HG03378 (cell line): ENCODE data around the gene FGF1.
A peak's percentile ranks its signal among the peaks of the same experiment; 100 is the strongest.
"Not testable (repeated sequence)": the region's sequence is repeated elsewhere in the genome, so short reads cannot be mapped to it uniquely, and the experiment has no call there.

Experiments used
- ATAC-seq: cut with Tn5 transposase; IDR thresholded peaks from one replicate; pipeline ENCODE4 v1.9.1; 2021; ENCODE audit warnings: mild to moderate bottlenecking, moderate library complexity; ENCODE audit not compliant: unreplicated experiment

Gene FGF1

DNA sequence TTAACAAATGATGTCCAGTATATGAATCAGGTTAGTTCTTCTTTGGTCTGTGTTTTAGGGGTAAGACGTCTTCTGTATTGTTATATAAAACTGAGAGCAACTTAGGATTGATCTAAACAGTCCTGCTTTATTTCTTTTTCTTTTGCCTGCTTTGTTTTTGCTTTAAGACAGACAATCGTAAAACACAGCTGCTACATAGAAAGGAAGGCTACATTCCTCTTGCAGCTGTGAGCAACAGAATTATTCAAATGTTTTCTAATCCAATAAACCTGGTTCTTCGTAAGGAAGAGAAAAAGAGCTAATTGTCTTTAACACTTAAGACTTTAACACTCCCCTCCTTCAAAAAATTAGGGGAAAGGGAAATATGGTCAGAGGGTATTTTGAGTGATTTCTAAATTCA lies 14.6 kb downstream of the FGF1 start:
- no peak for ATAC-seq

DNA sequence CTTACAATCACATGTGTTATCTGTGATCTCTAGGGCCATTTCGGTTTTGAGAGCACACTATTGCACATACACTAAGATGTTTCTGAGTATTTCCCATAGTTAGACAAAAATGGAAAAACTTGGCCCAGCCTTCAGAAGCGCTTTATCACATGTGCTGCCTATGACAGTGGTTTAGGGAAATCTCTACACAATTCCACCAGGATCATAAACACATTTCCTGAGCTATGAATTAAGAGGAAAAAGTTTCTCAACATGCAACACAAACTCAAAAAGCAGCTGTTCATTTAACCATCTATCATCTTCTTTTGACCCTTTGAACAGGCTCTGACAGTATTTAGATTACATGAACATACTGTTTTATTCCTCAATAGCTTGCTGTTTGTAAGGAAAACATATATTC lies 15.1 kb downstream of the FGF1 start:
- ATAC-seq, result no peak

GRCh38 chr5:142669477-142669876 lies 16.4 kb downstream of the FGF1 start:
- no peak for ATAC-seq

GRCh38 chr5:142668336-142668735 lies 17.6 kb downstream of the FGF1 start:
- ATAC-seq, result no peak

DNA sequence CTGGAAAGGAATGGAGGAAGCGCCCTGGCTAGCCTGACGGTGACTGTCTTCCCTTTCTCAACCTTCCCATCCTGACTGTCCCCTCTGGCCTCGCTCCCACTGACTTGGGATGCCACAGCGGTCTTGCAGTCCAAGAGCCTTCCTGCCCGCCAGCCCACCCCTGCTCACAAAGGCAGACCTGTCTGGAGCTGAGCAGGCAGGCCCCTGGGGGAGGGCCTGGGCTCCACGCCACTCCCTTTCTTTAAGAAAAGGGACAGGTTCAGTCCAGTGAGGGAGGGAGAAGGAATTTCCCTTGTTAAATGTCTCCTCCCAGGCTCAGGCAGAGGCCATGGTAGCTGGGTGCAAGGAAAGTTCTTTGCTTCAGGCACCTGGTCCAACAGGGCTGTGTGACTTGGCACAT lies 18.1 kb downstream of the FGF1 start:
- no peak for ATAC-seq

DNA sequence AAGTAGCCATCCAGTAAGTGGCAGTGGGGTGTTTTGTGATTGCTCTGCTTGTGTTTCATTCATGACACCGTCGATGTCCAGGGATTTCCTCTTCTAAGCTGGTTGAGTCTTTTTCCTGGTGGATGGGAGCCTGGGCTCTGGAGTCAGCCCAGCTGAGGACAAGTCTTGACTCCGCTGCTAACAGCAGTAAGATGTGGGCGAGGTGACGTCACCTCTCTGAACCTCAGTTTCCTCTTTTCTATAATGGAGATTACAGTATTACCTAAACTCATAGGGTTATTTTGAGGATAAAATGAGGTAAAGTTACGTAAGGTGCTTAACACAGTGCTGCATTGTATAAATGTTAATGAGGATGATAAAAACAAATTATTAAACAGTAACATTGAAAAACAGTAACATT lies 21.3 kb downstream of the FGF1 start:
- ATAC-seq, result no peak

GRCh38 chr5:142664067-142664466 lies 21.8 kb downstream of the FGF1 start:
- no peak for ATAC-seq

DNA sequence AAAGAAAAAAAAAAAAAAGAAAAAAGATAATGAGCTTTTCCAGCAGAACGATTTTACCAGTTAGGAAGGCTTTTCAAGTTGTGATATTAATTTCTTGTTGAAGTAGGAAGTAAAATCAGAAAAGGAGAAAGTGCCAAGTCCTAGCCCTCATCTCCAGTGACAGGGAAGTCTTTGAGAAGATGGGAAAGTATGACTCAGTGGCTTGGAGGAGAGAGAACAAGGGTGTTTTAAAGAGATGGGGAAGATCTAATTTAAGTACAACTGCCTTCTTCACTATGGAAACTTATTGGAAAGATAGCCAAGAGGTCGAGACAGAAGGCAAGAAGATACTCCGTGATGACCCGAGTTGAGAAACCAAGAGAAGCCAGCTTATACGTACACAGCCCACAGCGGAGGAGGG lies 22.6 kb downstream of the FGF1 start:
- no peak for ATAC-seq

DNA sequence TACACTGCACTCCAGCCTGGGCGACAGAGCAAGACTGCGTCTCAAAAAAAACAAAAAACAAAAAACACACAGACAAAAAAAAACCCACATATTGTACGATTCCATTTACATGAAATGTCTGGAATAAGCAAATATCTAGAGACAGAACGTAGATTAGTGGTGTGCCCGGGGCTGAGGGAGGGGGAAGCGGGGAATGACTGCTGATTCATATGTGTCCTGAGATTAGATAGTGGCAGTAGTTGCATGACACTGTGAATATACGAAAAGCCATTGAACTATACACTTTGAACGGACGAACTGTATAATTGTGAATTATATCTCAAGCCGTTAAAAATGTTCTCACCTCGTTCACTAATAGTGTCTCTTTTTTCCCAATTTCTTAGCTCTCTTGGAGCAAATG lies 23.9 kb downstream of the FGF1 start:
- ATAC-seq, result no peak

- ATAC-seq, result no peak
Observed at GRCh38 chr5:142661143-142661542, 24.7 kb downstream of the FGF1 start.

DNA sequence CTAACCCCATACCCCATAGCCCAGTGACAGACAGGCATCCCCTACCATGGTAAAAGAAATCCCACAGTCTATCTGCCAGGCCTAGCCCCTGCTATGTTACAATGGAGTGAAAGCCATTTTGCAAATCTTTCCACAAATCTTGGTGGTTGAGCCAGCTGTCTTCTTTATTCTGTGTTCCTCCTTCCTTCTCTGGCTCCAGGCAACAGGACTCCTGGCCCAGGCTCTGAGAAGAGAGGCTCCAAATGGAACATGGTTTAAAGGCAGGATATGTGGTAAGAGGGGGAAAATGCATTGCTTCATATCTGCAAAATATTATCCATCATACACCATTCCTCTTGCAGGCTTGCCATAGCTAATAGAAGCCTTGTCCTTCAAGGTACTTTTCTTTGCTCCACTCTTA lies 25.2 kb downstream of the FGF1 start:
- ATAC-seq, result no peak

DNA sequence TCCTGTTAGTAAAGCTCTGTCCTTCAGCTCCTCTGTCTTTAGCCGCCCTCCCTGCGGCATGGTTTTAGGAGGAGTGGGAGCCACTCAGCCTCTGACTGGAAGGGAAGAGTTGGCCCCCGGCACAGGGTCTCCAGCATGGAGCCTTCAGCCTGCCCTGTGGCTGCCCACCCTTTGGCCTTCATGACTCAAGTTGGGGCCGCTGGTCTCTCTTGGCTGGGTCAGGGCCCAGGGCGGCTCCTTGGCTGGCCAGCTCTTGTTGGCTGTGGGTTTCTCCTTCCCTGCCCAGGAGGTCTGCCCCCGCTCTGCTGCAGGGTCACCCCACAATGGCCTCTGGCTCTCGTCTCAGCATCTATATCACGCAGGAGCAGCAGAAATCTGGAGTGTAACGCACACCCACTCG lies 25.7 kb downstream of the FGF1 start:
- no peak for ATAC-seq

DNA sequence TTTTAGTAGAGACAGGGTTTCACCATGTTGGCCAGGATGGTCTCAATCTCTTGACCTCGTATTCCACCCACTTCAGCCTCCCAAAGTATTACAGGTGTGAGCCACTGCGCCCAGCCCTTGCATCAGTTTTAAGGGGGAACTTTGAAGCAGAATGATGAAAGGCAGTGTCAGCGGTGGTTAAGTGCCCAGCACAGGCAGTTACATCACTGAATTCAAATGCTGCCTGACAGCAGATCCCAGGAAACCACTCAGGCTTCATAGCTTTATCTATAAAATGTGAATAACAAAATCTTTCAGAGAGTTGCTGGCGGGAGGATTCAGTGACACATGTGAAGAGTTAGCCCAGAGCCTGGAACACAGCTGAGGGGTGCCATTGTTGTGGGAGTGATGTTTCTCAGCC lies 26.5 kb downstream of the FGF1 start:
- no peak for ATAC-seq

GRCh38 chr5:142658278-142658677 lies 27.6 kb downstream of the FGF1 start:
- ATAC-seq, result no peak

DNA sequence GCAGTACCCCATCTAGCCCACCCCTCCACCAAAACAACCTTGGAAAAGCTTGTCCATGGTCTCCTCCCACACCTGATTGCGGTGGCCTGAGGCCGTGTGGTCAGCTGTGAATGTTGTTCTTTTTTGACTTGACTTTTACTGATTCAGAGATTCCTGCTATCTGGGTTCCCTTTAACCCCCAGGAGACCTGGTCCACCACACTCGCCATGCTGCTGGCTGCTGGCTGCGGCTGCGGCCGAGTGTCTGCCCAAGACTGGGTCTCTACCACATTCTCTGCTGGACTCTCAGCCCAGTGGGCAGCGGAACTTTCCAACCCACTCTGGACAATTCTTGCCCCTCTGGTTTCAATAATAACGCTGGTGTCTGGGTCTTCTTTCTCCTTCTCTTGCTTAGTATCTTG lies 28.4 kb downstream of the FGF1 start:
- no peak for ATAC-seq

GRCh38 chr5:142655339-142656267 lies 30.3 kb downstream of the FGF1 start:
- peak; percentile 53 for ATAC-seq

DNA sequence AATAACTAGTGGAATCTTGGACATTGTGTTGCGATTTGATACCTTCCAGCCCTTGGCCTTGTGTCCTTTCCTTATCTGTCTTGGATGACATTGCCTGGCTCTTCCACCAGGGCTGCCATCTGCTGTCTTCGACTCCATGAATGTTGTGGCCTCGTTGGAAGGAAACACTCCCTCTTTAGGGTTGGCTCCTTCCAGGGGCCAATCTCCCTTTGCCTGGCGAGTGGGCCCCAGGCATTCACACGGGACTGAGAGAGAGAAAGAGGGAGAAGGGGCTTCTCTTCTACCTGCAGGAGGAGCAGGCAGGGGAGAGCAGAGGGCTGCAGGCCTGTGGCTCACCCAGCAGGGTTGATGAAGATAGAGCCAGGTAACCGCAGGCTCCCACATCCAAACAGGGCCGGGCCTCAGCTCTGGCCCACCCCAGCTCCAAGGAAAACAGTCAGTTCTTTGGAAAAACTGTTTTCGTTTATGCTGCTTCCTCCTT lies 31.3 kb downstream of the FGF1 start:
- ATAC-seq, result no peak

DNA sequence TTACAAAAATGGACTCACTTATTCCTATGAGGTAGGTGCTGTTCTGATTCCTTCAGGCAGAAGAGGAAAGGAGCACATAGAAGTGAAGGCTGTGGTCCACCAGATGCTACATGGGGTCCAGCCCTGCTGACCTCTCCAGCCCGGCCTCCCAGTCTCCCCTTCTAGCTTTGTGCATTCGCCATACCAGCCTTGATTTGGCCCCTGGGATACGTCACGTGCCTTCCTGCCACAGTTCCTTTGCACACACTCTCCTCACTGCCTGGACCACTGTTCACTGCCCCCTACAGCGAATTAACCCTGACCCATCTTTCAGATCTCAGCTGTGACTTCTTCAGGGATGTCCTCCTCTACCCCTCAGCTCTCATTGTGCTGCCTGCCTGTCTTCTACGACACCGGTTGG lies 32.6 kb downstream of the FGF1 start:
- no peak for ATAC-seq

- ATAC-seq, result no peak
Observed at GRCh38 chr5:142652563-142652962, 33.3 kb downstream of the FGF1 start.

DNA sequence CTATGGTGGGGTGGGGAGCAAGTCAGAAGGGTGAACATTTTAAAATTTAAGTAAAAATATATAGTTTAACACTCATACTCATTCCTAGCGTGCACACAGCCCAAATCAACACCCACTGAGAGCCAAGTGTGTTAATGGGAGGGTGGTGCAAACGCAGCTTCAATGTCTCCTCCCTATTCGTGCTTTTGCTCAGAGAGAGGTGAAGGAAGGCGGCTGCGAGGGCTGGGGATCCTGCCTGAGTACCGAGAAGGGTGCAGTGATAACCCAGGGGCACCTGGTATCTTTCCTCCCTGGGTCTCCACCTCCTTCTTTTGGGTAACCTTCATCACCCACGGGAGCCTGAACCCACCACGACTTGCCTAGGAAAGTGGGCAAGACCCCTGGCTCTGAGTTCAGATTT lies 35.0 kb downstream of the FGF1 start:
- ATAC-seq, result no peak

DNA sequence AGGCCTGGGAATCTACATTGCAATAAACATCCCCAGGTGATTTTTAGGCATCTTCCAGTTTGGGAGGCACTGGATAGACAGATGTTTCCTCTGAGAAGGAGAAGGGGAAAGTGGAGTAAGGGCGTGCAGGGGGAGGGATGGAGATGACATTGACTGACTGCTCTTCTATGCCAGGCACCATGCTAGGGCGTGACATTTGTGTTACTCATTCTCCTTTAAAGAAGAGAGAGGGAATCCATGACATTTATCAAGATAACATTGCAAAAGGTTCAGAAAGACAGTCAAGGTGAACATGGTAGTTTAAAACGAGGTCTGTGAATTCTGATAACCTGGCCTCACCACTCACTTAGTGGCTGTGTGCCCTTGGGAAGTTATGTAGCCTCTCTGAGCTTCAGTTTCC lies 35.8 kb downstream of the FGF1 start:
- no peak for ATAC-seq

GRCh38 chr5:142648108-142648507 lies 37.8 kb downstream of the FGF1 start:
- ATAC-seq, result not testable (repeated sequence)

DNA sequence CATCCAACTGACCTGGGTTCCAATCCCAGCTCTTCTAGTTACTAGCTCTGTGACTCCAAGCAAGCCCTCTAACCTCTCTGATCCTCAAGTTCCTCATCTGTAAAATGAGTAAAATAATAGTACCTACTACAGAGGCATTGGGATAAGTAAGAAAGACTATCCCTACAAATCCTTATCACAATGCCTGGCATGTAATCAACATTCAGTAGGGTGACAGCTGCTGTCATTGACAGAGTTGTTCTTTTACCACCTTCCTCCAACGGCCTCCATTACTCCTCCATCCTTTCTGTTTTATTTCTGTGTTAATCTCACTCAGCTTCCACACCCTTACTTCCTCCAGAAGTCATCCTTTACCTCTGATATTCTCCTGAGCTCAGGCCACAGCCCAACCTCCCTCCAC lies 40.4 kb downstream of the FGF1 start:
- no peak for ATAC-seq
